OCI-LY7 (cell line): ENCODE results near the gene RASAL3.
"Not testable (repeated sequence)": the region's sequence is repeated elsewhere in the genome, so short reads cannot be mapped to it uniquely, and the experiment has no call there.

ENCODE experiments used
- CTCF ChIP-seq: fragments of 200-600 bp; sonication (generic); conservative IDR thresholded peaks from 2 replicates; pipeline ENCODE4 v1.5.1; 2014; ENCODE audit warnings: mild to moderate bottlenecking, antibody characterized with exemption, low read length, moderate library complexity, mixed read lengths
- EZH2phosphoT487 ChIP-seq: fragments of 200-600 bp; sonication (generic); IDR thresholded peaks from 2 replicates; pipeline ENCODE4 v1.6.1; 2018; ENCODE audit warnings: low read depth, borderline replicate concordance, mild to moderate bottlenecking, mixed run types, antibody characterized with exemption, low read length, moderate library complexity, mixed read lengths

DNA sequence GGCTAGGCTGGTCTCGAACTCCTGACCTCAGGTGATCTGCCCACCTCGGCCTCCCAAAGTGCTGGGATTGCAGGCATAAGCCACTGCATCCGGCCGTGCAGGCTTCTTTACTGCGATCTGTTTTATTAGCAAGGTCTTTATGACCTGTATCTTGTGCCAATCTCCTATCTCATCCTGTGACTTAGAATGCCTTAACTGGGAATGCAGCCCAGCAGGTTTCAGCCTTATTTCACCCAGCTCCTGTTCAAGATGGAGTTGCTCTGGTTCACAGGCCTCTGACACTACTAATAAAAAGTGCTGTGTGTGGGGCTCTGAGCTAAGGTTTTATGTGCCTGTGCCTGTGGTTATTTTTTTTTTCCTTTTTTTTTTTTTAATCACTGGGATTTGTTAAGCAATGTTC is 21.4 kb upstream of the RASAL3 start:
- not testable (repeated sequence) for TF ChIP-seq CTCF, EZH2phosphoT487
